ENCODE results near the gene ZDHHC16.

ZDHHC16 gene

GRCh38 chr10:97506199-97506991 lies 60.4 kb downstream of the ZDHHC16 start:
- FAIRE-seq (no peak), DNase-seq (ENCODE audit: low spot score) (no peak)

Measured in urothelium cell line (cell line).